Measurements from ENCODE around the gene JDP2.

JDP2 gene

GRCh38 chr14:75489480-75489837 is 61.6 kb downstream of the JDP2 start:
- DNase-seq: no peak

- DNase-seq: no peak
Observed at GRCh38 chr14:75491376-75491978, 63.7 kb downstream of the JDP2 start.

- DNase-seq: no peak
Observed at GRCh38 chr14:75492832-75493591, 65.2 kb downstream of the JDP2 start.

GRCh38 chr14:75493592-75494087 is 65.8 kb downstream of the JDP2 start:
- DNase-seq: no peak

GRCh38 chr14:75494896-75495295 is 67.1 kb downstream of the JDP2 start:
- DNase-seq: no peak

GRCh38 chr14:75495399-75495798 is 67.6 kb downstream of the JDP2 start:
- no peak for DNase-seq

GRCh38 chr14:75495882-75496281 is 68.1 kb downstream of the JDP2 start:
- DNase-seq: no peak

- DNase-seq: no peak
Observed at GRCh38 chr14:75496755-75497154, 68.9 kb downstream of the JDP2 start.

- peak; percentile 56 for DNase-seq
Observed at GRCh38 chr14:75497191-75497590, 69.4 kb downstream of the JDP2 start.

GRCh38 chr14:75497701-75498100 is 69.9 kb downstream of the JDP2 start:
- DNase-seq: no peak

GRCh38 chr14:75499084-75499875 is 71.5 kb downstream of the JDP2 start:
- DNase-seq: no peak

- no peak for DNase-seq
Observed at GRCh38 chr14:75501080-75501479, 73.3 kb downstream of the JDP2 start.

- DNase-seq: no peak
Observed at GRCh38 chr14:75504411-75504810, 76.6 kb downstream of the JDP2 start.

- DNase-seq: no peak
Observed at GRCh38 chr14:75506930-75507329, 79.1 kb downstream of the JDP2 start.

- no peak for DNase-seq
Observed at GRCh38 chr14:75510547-75510946, 82.7 kb downstream of the JDP2 start.

- DNase-seq: no peak
Observed at GRCh38 chr14:75511201-75511600, 83.4 kb downstream of the JDP2 start.

- no peak for DNase-seq
Observed at GRCh38 chr14:75513911-75514672, 86.3 kb downstream of the JDP2 start.

- DNase-seq: peak; percentile 69
Observed at GRCh38 chr14:75514673-75515628, 87.1 kb downstream of the JDP2 start.

- peak; percentile 43 for DNase-seq
Observed at GRCh38 chr14:75515629-75515996, 87.8 kb downstream of the JDP2 start.

- peak; percentile 4 for DNase-seq
Observed at GRCh38 chr14:75518625-75519024, 90.8 kb downstream of the JDP2 start.

- no peak for DNase-seq
Observed at GRCh38 chr14:75519394-75519793, 91.6 kb downstream of the JDP2 start.

Measured in KG1 (cell line).